BE2C (cell line): Measurements from ENCODE around the gene FBN1.

Experiments
- DNase-seq: peaks from one replicate; pipeline ENCODE4 v3.0.0-alpha.2; 2020
- H3K27me3 ChIP-seq: fragments of 250-450 bp; sonication (Bioruptor Pico); 2 replicates; pipeline ENCODE4 v1.5.1; 2020; ENCODE audit warnings: mild to moderate bottlenecking
- H3K36me3 ChIP-seq: fragments of 250-450 bp; sonication (Bioruptor Pico); 2 replicates; pipeline ENCODE4 v1.5.1; 2020; ENCODE audit warnings: mild to moderate bottlenecking
- H3K4me1 ChIP-seq: fragments of 250-450 bp; sonication (Bioruptor Pico); 2 replicates; pipeline ENCODE4 v1.5.1; 2020
- H3K4me3 ChIP-seq: 2 replicates; pipeline ENCODE4 v1.5.1; 2011; ENCODE audit warnings: low read depth, low read length
- H3K9me3 ChIP-seq: fragments of 250-450 bp; sonication (Bioruptor Pico); 2 replicates; pipeline ENCODE4 v1.5.1; 2020
- TF ChIP-seq, protein P1 (sequence below): IDR thresholded peaks from 2 replicates; pipeline ENCODE4 v1.5.1; 2012; ENCODE audit warnings: mild to moderate bottlenecking, low read depth, low read length

FBN1 gene

DNA sequence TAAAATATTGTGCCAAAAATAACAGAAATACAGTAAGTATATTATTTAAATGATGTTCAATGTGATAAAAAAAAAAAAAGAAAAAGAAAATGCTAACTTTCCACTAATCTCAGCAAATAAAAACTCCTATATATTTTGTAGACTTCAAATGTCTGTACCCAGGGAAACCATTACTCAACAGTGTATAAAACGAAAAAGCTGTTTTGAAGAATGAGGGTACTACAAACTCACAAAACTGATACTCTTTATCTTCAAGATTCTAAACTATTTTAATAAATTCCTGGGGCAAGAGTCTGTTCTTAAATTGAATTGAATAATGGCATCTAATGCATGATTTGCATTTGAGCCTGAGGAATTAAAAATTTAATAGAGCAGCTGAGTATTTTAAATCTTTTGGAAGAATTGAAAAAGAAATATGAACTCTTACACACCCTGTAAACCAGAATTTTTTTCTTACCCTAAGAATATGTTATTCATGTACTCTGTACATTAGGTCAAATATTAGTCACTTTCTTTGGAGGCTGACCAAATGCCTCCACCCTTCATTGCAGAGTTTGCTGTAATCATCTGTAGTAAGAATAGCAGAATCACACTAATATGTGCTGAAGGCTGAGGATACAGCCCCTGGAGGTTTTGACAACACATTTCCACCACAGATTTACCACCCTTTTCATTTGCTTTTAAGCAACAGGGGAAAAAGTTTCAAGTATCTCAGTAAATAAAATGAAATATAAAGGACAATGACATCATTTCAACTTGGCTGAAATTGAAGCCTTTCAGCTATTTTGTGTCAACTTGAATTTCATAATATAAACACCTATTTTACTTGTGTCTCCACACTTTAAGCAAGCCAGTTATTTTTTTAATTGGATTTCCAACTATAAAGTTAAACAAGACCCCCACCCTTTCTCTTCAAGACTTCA is 79.7 kb downstream of the FBN1 start:
- no peak for DNase-seq
- TF ChIP-seq, protein P1, sequence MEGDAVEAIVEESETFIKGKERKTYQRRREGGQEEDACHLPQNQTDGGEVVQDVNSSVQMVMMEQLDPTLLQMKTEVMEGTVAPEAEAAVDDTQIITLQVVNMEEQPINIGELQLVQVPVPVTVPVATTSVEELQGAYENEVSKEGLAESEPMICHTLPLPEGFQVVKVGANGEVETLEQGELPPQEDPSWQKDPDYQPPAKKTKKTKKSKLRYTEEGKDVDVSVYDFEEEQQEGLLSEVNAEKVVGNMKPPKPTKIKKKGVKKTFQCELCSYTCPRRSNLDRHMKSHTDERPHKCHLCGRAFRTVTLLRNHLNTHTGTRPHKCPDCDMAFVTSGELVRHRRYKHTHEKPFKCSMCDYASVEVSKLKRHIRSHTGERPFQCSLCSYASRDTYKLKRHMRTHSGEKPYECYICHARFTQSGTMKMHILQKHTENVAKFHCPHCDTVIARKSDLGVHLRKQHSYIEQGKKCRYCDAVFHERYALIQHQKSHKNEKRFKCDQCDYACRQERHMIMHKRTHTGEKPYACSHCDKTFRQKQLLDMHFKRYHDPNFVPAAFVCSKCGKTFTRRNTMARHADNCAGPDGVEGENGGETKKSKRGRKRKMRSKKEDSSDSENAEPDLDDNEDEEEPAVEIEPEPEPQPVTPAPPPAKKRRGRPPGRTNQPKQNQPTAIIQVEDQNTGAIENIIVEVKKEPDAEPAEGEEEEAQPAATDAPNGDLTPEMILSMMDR, result no peak

DNA sequence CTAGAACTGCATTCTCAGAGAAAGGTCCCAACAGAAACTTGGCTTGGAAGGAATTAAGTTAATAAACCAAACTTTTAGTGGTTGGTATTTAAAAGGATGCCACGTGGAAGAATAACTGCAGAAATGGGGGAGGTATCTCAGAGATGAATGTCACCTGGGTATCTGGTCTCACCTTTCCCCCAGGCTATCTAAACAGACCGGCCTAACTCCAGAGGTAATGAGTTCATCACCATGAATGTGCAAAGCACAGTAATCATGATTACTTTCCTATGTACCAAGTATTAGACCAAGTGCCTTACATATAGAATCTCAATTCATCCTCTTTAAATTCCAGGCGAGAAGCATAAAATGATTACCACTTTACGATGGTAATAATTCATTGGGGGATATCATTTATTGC is 80.8 kb downstream of the FBN1 start:
- no peaks in the 10 kb centered on the region for H3K27me3 ChIP-seq
- H3K4me3 ChIP-seq, result no peak overlapping the region
- no peaks in the 10 kb centered on the region for H3K36me3 ChIP-seq
- H3K4me1 ChIP-seq, result peaks cover 5% of the 10 kb centered on the region
- no peak for DNase-seq
- TF ChIP-seq, protein P1, result no peak
- no peaks in the 10 kb centered on the region for H3K9me3 ChIP-seq

More for the DNA sequence above, 79.7 kb downstream of the FBN1 start:
- no peak overlapping the region for H3K4me3 ChIP-seq
- peaks cover 5% of the 10 kb centered on the region for H3K4me1 ChIP-seq
- H3K9me3 ChIP-seq, result no peaks in the 10 kb centered on the region
- no peaks in the 10 kb centered on the region for H3K36me3 ChIP-seq
- H3K27me3 ChIP-seq, result no peaks in the 10 kb centered on the region

DNA sequence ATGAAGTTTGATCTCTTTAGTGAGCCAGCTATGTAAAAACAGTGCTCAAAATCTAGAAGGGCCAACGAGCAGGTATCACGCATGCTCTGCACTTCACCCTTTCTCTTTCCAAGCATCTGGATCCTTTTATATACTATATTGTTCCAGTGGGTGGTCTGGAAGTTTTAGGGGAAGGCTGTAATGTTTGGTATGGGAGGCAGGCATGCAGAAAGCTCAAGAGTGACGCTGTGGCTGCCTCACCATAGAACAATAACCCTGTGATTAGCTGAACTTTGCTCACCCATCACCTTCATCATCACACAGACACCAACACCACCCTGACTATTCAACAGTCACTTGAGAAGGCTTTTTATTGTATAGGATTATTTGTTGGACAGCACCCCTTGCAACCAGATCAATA is 81.6 kb downstream of the FBN1 start:
- no peaks in the 10 kb centered on the region for H3K9me3 ChIP-seq
- no peaks in the 10 kb centered on the region for H3K27me3 ChIP-seq
- TF ChIP-seq, protein P1, result no peak
- no peak overlapping the region for H3K4me3 ChIP-seq
- peaks cover 5% of the 10 kb centered on the region for H3K4me1 ChIP-seq
- H3K36me3 ChIP-seq, result no peaks in the 10 kb centered on the region
- DNase-seq, result no peak

DNA sequence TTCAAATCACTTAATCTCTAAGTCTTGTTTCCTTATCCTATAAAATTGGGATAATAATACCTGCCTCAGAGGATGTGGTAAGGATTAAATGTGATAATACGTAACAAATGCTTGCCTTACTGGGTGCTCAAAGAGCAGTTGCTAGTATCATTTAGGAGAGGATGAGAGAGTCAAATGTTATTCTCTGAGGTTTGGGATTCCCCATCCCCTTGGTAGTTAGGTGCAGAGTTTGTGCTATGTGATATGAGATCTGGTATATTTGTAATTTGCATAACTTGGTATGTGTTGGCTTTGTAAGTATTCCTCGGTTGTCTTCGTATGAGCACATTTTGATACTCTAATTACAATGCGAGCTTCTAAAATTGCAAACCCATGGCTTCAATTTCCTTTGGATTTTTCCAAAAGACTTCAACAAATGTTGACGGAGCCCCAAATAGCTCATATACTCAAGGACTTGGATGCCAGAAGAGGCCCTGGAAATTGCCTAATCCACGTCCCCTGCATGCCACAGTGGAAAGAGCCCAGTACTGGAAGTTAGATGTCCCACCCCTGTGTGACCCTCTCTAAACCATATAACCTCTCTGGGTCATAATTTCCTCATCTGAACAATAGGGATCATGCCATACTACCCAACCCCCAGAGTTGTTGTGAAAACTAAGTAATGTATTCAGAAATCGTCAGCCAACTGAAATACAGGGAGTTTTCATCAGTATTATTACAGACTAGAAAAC is 85.0 kb downstream of the FBN1 start:
- H3K27me3 ChIP-seq, result no peaks in the 10 kb centered on the region
- H3K4me3 ChIP-seq, result no peak overlapping the region
- no peak for DNase-seq
- H3K9me3 ChIP-seq, result no peaks in the 10 kb centered on the region
- TF ChIP-seq, protein P1, result no peak
- H3K4me1 ChIP-seq, result no peaks in the 10 kb centered on the region; the same call in 1 of the 2 replicates
- no peaks in the 10 kb centered on the region for H3K36me3 ChIP-seq

DNA sequence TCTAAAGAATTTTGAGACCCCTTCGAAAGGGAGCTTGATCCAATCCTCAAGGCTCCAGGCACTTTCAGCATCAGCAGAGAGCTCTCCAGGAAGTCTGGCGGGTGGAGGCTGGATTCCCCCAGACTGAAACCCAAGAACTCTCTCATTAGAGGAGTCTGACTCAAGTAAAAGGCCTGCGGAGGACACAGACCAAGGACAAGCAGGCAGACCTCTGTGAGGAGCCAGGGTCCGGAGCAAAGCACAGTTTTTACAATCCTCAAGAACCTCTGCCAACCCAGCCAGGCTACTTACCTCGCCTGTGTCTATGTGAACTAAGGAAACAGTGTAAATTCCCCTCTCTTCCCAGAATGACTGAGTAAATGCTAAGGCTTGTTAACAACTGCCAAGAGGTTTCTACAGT is 86.2 kb downstream of the FBN1 start:
- TF ChIP-seq, protein P1, result no peak
- DNase-seq, result no peak
- Histone ChIP-seq H3K4me3 (no peak overlapping the region), H3K9me3 (no peaks in the 10 kb centered on the region), H3K27me3 (no peaks in the 10 kb centered on the region), H3K4me1 (peaks cover 3% of the 10 kb centered on the region; the same call in 1 of the 2 replicates), H3K36me3 (no peaks in the 10 kb centered on the region)
